Stimulated activated CD8-positive, alpha-beta memory T cell treated with anti-CD3 and anti-CD28 coated beads, Interleukin-12 subunit alpha, Interleukin-12 subunit beta, amount 100 ng/mL, for 24 hours (primary cell): ENCODE measurements around the gene GLOD5.

Experiments
- DNase-seq: peaks from one replicate; pipeline ENCODE4 v3.0.0-alpha.2; 2020; ENCODE audit errors: extremely low read depth

The GLOD5 gene

GRCh38 chrX:48761674-48762471 is at the start of gene GLOD5:
TSS of gene GLOD5 (plus strand) at chrX:48761747. CDS start at chrX:48761791, 44 bp downstream.
- DNase-seq = no peak

- no peak for DNase-seq
Measured at GRCh38 chrX:48711929-48712505, 49.5 kb upstream of the GLOD5 start.

GRCh38 chrX:48713847-48714246 is 47.7 kb upstream of the GLOD5 start:
- no peak for DNase-seq

- DNase-seq = no peak
Measured at GRCh38 chrX:48714573-48714972, 47.0 kb upstream of the GLOD5 start.

- DNase-seq = no peak
Measured at GRCh38 chrX:48715072-48715471, 46.5 kb upstream of the GLOD5 start.

GRCh38 chrX:48715876-48716502 is 45.6 kb upstream of the GLOD5 start:
- DNase-seq = no peak

- no peak for DNase-seq
Measured at GRCh38 chrX:48719958-48720357, 41.6 kb upstream of the GLOD5 start.

GRCh38 chrX:48720577-48721250 is 40.8 kb upstream of the GLOD5 start:
- no peak for DNase-seq

- DNase-seq = no peak
Measured at GRCh38 chrX:48721916-48722315, 39.6 kb upstream of the GLOD5 start.

- DNase-seq = no peak
Measured at GRCh38 chrX:48726596-48726995, 35.0 kb upstream of the GLOD5 start.

- no peak for DNase-seq
Measured at GRCh38 chrX:48728653-48729052, 32.9 kb upstream of the GLOD5 start.

- no peak for DNase-seq
Measured at GRCh38 chrX:48736303-48736702, 25.2 kb upstream of the GLOD5 start.

- DNase-seq = no peak
Measured at GRCh38 chrX:48736878-48737212, 24.7 kb upstream of the GLOD5 start.

GRCh38 chrX:48737213-48737938 is 24.2 kb upstream of the GLOD5 start:
- DNase-seq = peak; percentile 63

GRCh38 chrX:48737940-48738339 is 23.6 kb upstream of the GLOD5 start:
- DNase-seq = no peak

- DNase-seq = no peak
Measured at GRCh38 chrX:48741834-48742233, 19.7 kb upstream of the GLOD5 start.

- no peak for DNase-seq
Measured at GRCh38 chrX:48745222-48745621, 16.3 kb upstream of the GLOD5 start.

GRCh38 chrX:48747415-48748016 is 14.0 kb upstream of the GLOD5 start:
- DNase-seq = no peak

GRCh38 chrX:48749182-48749581 is 12.4 kb upstream of the GLOD5 start:
- DNase-seq = no peak

- DNase-seq = no peak
Measured at GRCh38 chrX:48751343-48751742, 10.2 kb upstream of the GLOD5 start.

GRCh38 chrX:48752498-48752897 is 9.0 kb upstream of the GLOD5 start:
- no peak for DNase-seq
